ENCODE data around the gene SYT3.
"Not testable (repeated sequence)": the region's sequence is repeated elsewhere in the genome, so short reads cannot be mapped to it uniquely, and the experiment has no call there.

SYT3 gene

GRCh38 chr19:50636317-50637085, 3.2 kb downstream of the SYT3 start:
- FAIRE-seq: no peak

- no peak for FAIRE-seq
These were observed 5.7 kb downstream of the SYT3 start for GRCh38 chr19:50633973-50634372.

GRCh38 chr19:50633359-50633758, 6.3 kb downstream of the SYT3 start:
- no peak for FAIRE-seq

- FAIRE-seq: no peak
These were observed 7.4 kb downstream of the SYT3 start for GRCh38 chr19:50632151-50632835.

- FAIRE-seq: no peak
These were observed 9.9 kb downstream of the SYT3 start for GRCh38 chr19:50629801-50630200.

GRCh38 chr19:50629194-50629593, 10.5 kb downstream of the SYT3 start:
- FAIRE-seq: no peak

- FAIRE-seq: no peak
These were observed 11.1 kb downstream of the SYT3 start for GRCh38 chr19:50628551-50628950.

GRCh38 chr19:50628146-50628545, 11.5 kb downstream of the SYT3 start:
- FAIRE-seq: no peak

GRCh38 chr19:50626795-50627194, 12.9 kb downstream of the SYT3 start:
- FAIRE-seq: no peak

GRCh38 chr19:50626011-50626410, 13.7 kb downstream of the SYT3 start:
- no peak for FAIRE-seq

- no peak for FAIRE-seq
These were observed 14.6 kb downstream of the SYT3 start for GRCh38 chr19:50624949-50625600.

- FAIRE-seq: not testable (repeated sequence)
These were observed 19.2 kb downstream of the SYT3 start for GRCh38 chr19:50620394-50620906.

GRCh38 chr19:50619184-50619583, 20.5 kb downstream of the SYT3 start:
- not testable (repeated sequence) for FAIRE-seq

- FAIRE-seq: not testable (repeated sequence)
These were observed 21.3 kb downstream of the SYT3 start for GRCh38 chr19:50618379-50618778.

- not testable (repeated sequence) for FAIRE-seq
These were observed 26.9 kb downstream of the SYT3 start for GRCh38 chr19:50612504-50613404.

- FAIRE-seq: peak; percentile 87
These were observed 31.6 kb downstream of the SYT3 start for GRCh38 chr19:50607874-50608785.

- FAIRE-seq: no peak
These were observed 32.3 kb downstream of the SYT3 start for GRCh38 chr19:50607388-50607787.

- FAIRE-seq: not testable (repeated sequence)
These were observed 33.4 kb downstream of the SYT3 start for GRCh38 chr19:50606059-50606836.

- FAIRE-seq: not testable (repeated sequence)
These were observed 35.2 kb downstream of the SYT3 start for GRCh38 chr19:50604264-50605073.

GRCh38 chr19:50602935-50603334, 36.7 kb downstream of the SYT3 start:
- FAIRE-seq: no peak
